ENCODE measurements around the gene TGM1.

Gene TGM1

DNA sequence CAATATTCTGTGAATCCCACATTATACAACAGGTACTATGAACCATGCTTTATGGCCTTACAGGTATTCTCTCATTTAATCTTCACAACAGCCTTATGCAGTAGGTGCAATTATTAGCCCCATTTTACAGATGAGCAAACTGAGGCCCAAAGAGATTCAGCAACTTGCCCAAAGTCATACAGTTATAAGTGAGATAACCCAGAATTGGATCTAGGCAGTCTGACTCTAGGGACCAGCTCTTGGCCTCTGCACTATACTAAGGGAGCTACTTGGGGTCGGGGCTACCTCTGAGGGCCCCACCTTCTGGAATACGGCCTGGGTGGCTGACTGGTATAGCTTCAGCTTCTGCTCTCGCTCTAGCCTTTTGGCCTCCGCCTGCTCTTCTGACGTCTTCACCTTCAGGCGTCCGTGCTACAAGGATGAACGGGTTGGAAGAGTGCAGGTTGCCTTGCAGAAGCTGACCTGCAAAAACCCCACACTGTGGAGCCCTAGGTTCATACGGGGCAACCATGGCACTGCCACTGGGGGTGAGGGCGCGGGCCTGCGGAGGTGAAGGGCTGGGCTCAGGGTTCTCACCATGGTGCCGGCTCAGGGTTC is 7.7 kb upstream of the TGM1 start:
- FAIRE-seq (no peak), DNase-seq (ENCODE audit: insufficient read length, low spot score) (no peak)
- no peak for TF ChIP-seq POLR2A (IDR thresholded peaks at IDR 0.05; ENCODE audit: low read depth, low read length)

DNA sequence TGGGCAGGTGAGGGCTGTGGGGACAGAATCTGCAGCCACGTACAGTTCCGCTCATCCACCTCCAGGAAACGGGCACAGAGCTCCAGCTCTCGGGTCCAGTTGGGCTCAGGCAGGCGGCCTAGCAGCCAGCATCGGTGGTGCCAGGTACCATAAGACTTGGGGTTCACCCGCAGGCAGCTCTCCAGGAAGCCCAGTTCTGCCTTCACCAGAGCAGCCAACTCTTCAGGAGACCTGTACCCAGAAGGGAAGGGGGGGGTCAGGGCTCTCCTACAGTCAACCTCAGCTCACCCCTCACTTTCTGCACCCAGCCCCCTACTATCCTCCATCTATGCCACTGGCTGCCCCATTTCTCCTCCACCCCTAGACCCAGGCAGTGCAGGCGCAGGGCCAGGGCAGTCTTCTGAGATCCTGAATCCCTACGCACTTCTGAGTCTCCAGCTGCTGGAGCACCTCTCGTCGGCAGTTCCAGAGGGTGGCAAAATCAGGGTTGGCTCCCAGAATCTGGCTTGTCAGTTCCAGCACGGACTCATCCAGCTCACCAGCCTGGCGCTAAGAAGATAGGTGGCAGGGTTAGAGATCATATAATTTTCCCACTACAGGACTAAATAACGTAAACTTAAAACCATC is 7.0 kb upstream of the TGM1 start:
- DNase-seq (ENCODE audit: insufficient read length, low spot score) (no peak), FAIRE-seq (no peak)
- TF ChIP-seq POLR2A (IDR thresholded peaks at IDR 0.05; ENCODE audit: low read depth, low read length): no peak

DNA sequence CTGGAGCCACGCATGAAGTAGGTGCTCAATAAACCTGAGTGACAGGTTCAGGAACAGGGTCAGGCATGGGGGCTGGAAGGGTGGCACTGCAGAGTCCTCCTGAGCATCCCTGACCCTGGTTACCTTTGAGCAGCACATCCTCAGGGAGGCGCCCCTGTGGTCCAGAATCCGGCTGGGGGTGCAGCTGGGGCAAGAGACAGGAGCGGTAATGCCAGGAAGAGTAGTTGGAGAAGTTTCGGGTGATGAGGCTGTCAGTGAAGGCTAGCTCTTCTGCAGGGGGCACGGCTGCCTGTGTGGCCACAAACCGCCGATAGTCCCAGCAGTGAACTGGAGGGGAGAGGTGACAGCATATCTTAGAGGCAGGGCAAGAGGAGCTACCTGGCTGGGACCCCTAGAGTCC is 6.4 kb upstream of the TGM1 start:
- TF ChIP-seq POLR2A (IDR thresholded peaks at IDR 0.05; ENCODE audit: low read depth, low read length): no peak
- no peak for FAIRE-seq
- no peak for DNase-seq (ENCODE audit: insufficient read length, low spot score)

DNA sequence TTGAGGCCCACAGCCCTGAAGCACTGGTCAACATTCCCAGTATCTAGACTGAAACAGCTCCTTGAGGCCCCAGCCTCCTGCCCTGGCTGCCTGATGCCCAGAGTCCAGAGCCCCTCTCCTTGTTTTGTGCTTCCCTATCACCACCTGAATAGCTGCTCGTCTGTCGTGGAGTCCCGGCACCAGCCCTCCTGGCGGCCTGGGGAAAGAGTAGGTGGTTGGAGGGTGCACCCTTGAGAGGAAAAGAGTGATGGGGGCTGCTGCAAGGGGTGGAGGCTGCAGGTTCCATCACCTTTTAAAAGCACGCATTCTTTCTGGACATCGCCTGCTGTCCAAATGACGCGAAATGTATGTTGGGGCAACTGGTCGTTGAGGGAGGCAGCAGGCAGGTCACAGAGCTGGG is 5.2 kb upstream of the TGM1 start:
- no peak for DNase-seq (ENCODE audit: insufficient read length, low spot score)
- FAIRE-seq: no peak
- TF ChIP-seq POLR2A (IDR thresholded peaks at IDR 0.05; ENCODE audit: low read depth, low read length): no peak

DNA sequence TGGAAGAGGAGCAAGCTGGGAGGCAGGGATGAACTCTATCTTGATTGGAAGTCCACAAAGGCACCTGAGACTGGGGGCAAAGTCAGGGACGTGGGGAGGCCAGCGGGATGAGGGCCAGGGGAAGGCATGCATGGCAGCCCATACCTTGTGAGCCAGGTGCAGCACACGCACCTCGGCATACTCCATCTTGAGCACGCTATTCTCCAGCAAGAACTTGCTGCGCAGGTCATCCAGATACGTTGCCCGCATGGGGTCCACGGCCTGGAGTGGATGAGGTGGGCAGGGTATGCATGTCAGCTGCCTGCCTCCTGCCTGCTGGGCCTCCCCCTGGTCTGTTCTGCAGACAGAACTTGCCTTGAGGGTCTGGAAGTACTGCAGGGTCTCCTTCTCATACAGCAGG is 4.5 kb upstream of the TGM1 start:
- no peak for FAIRE-seq
- DNase-seq (ENCODE audit: insufficient read length, low spot score): no peak
- no peak for TF ChIP-seq POLR2A (IDR thresholded peaks at IDR 0.05; ENCODE audit: low read depth, low read length)

DNA sequence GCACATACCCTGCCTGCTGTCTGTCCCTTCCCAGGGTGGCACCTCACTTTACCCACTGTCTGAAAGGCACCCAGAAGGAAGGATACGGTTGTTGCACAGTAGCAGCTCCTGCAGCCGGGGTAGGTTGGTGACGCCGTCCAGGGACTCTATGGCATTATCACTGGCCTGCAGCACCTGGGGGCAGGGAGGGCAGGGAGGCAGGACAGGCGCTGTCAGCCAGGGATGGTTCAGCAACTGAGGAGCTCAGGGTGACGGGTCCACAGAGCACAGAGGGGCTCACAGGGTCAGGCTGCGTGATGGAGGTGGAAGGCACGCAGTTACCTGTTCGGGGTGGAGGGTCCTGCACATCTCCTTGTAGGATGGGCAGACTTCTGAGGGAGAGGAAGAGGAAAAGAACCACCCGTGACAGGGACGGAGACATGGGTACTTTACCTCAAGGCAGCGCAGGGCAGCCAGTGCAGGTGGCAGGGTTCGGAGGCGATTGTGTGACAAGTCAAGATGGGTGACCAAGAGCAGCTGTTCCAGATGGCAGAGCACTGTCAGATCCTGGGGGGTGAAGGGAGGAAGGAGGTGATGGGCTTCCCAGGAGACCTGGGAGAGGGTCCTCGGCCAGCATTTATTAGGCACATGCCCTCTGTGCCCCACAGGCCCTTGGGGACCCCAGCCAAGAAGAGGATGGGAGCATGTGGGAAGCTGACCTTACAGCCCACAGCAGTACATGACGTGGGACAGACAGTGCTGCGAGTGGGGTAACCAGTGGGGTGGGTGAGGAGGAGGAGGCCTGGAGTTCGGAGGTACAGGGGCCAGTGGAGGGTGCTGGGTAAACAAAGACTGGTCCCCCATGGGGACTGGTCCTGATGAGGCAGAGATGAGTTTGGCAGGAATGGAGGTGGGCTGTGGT is 3.6 kb upstream of the TGM1 start:
- DNase-seq (ENCODE audit: insufficient read length, low spot score) (no peak), FAIRE-seq (no peak)
- TF ChIP-seq POLR2A (IDR thresholded peaks at IDR 0.05; ENCODE audit: low read depth, low read length): no peak

DNA sequence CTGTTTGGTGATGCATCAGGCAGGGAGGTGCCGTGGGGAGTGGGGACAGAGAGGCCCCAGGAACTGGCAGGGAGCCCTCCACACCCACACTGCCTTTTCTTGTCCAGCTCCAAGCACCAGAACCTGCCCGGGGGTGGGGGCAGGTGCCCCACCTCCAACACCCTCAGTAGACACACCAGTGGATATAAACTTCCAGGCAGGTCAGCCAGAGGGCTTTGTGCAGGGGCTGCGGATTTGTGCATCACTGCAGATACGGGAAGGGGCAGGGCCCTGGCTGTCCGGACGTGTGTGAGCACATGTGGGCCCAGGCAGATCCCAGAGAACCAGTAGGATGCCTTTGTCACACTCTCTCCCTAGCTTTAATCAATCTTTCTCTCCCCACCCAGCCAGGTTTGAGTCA is 1.3 kb upstream of the TGM1 start:
- no peak for DNase-seq (ENCODE audit: insufficient read length, low spot score)
- no peak for TF ChIP-seq POLR2A (IDR thresholded peaks at IDR 0.05; ENCODE audit: low read depth, low read length)
- FAIRE-seq: no peak

DNA sequence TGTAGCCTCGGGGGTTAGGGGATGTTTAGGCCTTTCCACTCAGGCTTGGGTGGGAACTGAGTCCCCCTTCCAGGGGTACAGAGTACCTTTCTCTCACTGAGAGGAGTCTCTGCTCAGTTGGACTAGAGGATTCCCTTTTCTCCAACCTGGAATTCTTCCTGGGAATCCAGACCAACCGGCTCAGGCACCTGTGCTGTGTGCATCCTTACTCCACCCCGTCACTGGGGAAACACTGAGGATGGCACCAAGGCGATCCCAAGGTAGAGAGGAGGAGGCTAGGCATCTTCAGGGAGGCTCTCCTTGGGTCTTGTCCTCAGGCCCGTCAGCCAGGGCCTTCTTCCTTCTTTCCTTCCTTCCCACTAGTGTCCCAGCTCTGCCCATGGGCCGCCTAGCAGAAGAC is 871 bp upstream of the TGM1 start:
- TF ChIP-seq POLR2A (IDR thresholded peaks at IDR 0.05; ENCODE audit: low read depth, low read length): no peak
- FAIRE-seq: no peak
- no peak for DNase-seq (ENCODE audit: insufficient read length, low spot score)

DNA sequence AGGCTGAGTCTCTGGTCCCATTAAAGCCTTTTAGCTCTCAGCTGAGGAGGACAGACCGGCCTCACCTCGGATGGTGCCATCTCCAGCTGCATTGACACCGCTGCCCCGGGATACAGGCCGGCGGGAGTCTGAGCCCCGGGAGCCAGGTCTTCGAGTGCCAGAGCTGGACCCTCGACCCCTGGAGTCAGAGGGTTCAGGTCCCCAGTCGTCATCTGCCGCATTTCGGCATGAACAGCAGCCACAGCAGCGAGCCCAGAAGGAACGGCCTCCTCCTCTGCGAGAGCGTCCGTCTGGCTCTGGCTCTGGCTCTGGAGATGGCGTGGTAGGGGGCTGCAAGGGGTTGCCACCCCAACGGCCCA is 1.0 kb downstream of the TGM1 start:
- FAIRE-seq: no peak
- no peak for TF ChIP-seq POLR2A (IDR thresholded peaks at IDR 0.05; ENCODE audit: low read depth, low read length)
- no peak for DNase-seq (ENCODE audit: insufficient read length, low spot score)

DNA sequence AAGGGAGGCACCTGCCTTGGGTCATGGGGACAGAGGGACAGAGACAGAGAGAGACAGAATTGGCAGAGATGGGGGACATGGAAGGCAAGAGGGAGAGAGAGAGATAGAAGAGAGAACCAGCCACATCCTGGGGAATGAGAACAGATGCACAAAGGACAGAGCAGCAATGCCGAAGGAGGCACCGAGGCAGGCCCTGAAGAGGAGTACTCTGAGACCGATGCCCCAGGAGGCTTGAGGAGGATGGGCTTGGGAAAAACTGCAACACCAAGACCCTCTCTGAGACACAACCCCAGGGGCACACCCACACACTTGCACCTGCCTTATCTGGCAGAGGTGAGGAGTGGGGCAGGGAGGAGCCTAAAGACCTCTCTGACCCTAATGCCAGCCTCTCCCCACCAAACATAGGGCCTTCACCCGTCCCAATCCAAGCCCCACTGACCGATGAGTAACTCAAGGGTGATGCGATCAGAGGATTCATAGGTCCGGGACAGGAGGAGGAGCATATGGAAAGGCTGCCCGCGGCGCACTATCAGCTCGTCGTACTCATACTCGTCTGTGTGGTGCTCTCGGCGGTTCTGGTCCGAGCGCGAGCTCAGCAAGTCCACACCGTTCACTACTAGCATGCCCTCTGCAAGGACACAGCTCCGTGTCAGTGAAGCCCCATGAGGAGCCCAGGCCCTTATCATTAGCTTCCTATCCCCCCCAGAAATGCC is 1.6 kb downstream of the TGM1 start:
- DNase-seq (ENCODE audit: insufficient read length, low spot score) (no peak), FAIRE-seq (no peak)
- TF ChIP-seq POLR2A (IDR thresholded peaks at IDR 0.05; ENCODE audit: low read depth, low read length): no peak

DNA sequence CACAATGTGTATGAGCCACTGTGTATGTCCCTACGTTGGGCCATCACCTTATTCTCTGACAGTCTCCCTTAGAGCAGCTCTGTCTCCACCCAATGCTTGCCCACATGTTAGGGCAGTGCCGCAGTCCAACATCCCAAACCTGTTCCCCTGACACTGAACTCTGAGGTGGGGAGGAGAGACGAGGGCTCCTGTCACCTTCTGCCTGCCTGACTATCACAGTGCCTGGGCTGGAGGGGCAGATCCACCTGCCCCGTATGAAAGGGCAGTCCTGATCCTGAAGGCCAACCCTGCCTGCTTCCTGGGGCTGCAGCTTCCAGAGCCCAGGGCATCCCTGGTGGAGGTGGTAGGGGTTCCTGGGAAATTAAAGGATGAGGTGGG is 2.2 kb downstream of the TGM1 start:
- DNase-seq (ENCODE audit: insufficient read length, low spot score) (no peak), FAIRE-seq (no peak)
- TF ChIP-seq POLR2A (IDR thresholded peaks at IDR 0.05; ENCODE audit: low read depth, low read length): no peak

DNA sequence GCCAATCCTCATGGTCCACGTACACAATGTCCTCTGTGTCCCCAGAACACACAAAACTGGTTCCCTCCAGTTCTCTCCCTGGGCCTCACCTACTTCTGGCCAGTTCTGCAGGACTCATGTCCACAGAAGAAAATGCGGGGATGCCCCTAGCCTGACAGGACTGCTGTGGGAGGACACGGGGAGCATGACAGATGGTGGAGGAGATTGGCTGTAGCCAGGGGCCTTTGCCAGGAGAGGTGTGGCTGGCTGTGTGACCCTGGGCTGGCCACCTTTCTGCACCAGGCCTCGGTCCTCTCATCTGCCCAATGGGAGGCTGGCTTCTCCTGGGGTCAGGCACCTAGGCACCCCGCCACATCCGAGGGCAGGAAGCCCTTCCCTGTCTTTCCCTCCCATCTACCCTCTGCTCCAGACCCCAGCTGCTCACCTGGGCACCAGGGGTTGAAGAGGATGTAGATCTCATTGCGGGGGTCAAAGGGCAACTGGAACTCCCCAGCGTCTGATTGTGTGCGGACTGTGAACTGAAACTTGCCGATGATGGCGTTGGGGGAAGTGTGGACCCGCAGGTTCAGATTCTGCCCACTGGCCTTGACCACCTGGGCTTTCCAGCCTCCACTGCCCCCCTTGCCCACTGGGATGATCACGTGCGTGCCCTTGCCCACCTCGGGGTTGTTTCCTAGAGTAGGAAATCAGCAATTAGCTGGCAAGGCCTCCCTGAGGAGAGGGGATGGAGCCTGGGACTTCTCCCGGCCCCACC is 2.8 kb downstream of the TGM1 start:
- FAIRE-seq: no peak
- TF ChIP-seq POLR2A (IDR thresholded peaks at IDR 0.05; ENCODE audit: low read depth, low read length): no peak
- no peak for DNase-seq (ENCODE audit: insufficient read length, low spot score)

DNA sequence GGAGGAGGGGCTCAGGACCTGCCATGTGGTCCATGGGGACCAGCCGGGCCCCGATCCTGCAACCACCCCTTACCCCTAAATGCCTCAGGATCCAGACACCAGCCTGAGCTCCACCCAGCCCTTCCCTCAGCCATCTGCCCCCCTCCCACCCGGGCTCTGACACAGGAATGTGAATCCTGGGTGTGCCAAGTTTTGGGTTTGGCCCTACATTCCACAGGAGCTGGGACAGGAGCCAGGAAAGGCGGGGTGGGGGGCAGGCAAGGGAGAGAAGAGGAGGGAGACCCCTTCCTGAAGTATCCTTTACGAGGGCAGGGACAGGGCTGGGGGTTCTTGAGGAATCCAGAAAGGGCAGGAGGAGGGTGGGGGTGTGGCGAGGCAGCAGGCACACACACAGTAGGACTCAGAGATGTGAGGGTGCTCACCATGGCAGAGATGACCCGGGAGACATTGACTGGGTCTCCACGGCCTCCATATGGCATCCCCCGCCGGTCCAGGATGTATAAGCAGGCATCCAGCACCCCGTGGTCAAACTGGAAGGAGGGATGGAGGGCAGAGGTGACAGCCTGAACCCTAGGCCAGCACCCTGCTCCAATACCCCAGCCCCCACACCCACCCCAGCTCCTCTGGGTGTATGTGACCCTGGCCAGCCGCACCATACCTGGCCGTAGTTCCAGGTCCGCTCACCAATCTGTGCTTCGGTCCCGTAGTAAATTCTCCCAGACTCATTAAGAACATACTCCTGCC is 3.5 kb downstream of the TGM1 start:
- no peak for TF ChIP-seq POLR2A (IDR thresholded peaks at IDR 0.05; ENCODE audit: low read depth, low read length)
- FAIRE-seq: no peak
- DNase-seq (ENCODE audit: insufficient read length, low spot score): no peak

Measured in H54 (cell line).